GM12878 (cell line): ENCODE measurements around the gene KIF6. TPM values are rescaled to one million over a fixed set of nuclear protein-coding genes. Genes with fewer than 3 reads are reported as not detected.

ENCODE experiments used
- ATAC-seq: fragments of 200-7000 bp; cut with Tn5 transposase; 3 replicates; pipeline ENCODE4 v1.9.1; 2020; ENCODE audit warnings: mild to moderate bottlenecking, moderate library complexity
- BruUV-seq: library from RNA; stranded (reverse); fragments of 400-500 nt; replicated peaks from 2 replicates; lab custom pipeline; 2021; lab: Mats Ljungman, UMichigan
- CTCF ChIA-PET: fragments of 300-600 bp; sonication (Branson Sonifier 250); formaldehyde crosslinking; extraction: SDS; loops from one replicate; lab custom pipeline; 2021; ENCODE audit warnings: inconsistent platforms; lab: Yijun Ruan, JAX
- POLR2A ChIA-PET: fragments of 350-600 bp; formaldehyde crosslinking; extraction: SDS; loops from one replicate; lab custom pipeline; 2021; ENCODE audit warnings: inconsistent platforms; lab: Charles Lee
- RAD21 ChIA-PET: fragments of 300-600 bp; sonication (Branson Sonifier 250); formaldehyde crosslinking; loops from one replicate; lab custom pipeline; 2023; ENCODE audit warnings: antibody characterized with exemption; ENCODE audit not compliant: unreplicated experiment; lab: Charles Lee
- SMC1A ChIA-PET: fragments of 300-600 bp; sonication (Branson Sonifier 250); formaldehyde crosslinking; loops from one replicate; lab custom pipeline; 2023; ENCODE audit not compliant: unreplicated experiment, uncharacterized antibody; lab: Charles Lee
- DNase-seq: peaks from one replicate; pipeline ENCODE4 v3.0.0-alpha.2; 2011; ENCODE audit warnings: low read depth, low spot score
- FAIRE-seq: peaks from 3 replicates; lab custom pipeline; 2011; peaks lifted over from hg19 to GRCh38; lab: Jason Lieb, UNC
- H2AFZ ChIP-seq: 2 replicates; pipeline ENCODE4 v1.6.0; 2011; ENCODE audit warnings: low read depth, low read length, control low read depth; ENCODE audit not compliant: control insufficient read depth
- H3K27ac ChIP-seq: 2 replicates; pipeline ENCODE4 v1.5.1; 2011; ENCODE audit warnings: control low read depth; ENCODE audit not compliant: control insufficient read depth, insufficient read depth
- H3K27me3 ChIP-seq, 2 experiments: replicated peaks in 1 of 2; 2 replicates each; pipeline versions ENCODE4 v1.6.0 to v1.6.1; 2011; ENCODE audit warnings: low read length in 1 of 2; ENCODE audit not compliant: control insufficient read depth in 2 of 2, insufficient read depth in 2 of 2
- H3K36me3 ChIP-seq, 2 experiments: 2 replicates each; pipeline ENCODE4 v1.5.1; 2011; ENCODE audit warnings: low read length in 1 of 2; ENCODE audit not compliant: control insufficient read depth in 2 of 2, insufficient read depth in 2 of 2
- H3K4me1 ChIP-seq: 2 replicates; pipeline ENCODE4 v1.6.1; 2011; ENCODE audit warnings: mild to moderate bottlenecking, low read length, moderate library complexity, mixed read lengths; ENCODE audit not compliant: control insufficient read depth, insufficient read depth
- H3K4me2 ChIP-seq: 2 replicates; pipeline ENCODE4 v1.6.0; 2011; ENCODE audit warnings: control low read depth; ENCODE audit not compliant: control insufficient read depth, insufficient read depth
- H3K4me3 ChIP-seq: fragments of 200-600 bp; sonication (generic); 2 replicates; pipeline ENCODE4 v1.5.1; 2016
- H3K79me2 ChIP-seq: 2 replicates; pipeline ENCODE4 v1.6.0; 2011; ENCODE audit warnings: low read length; ENCODE audit not compliant: control insufficient read depth, insufficient read depth
- H3K9ac ChIP-seq: 2 replicates; pipeline ENCODE4 v1.8.0; 2011; ENCODE audit warnings: low read length, control low read depth, mixed read lengths; ENCODE audit not compliant: control insufficient read depth, insufficient read depth
- H3K9me3 ChIP-seq: replicated peaks from 3 replicates; pipeline ENCODE4 v1.5.1; 2011; ENCODE audit warnings: mild to moderate bottlenecking, low read length; ENCODE audit not compliant: control insufficient read depth, insufficient read depth
- H4K20me1 ChIP-seq: 2 replicates; pipeline ENCODE4 v1.6.0; 2011; ENCODE audit not compliant: control insufficient read depth, insufficient read depth
- SMAD1 ChIP-seq: fragments of 450-650 bp; IDR thresholded peaks from 2 replicates; pipeline ENCODE4 v1.6.1; 2018; ENCODE audit warnings: mild to moderate bottlenecking, low read depth; ENCODE audit not compliant: partially characterized antibody
- ZBTB4 ChIP-seq: fragments of 450-650 bp; formaldehyde crosslinking; IDR thresholded peaks from 2 replicates; pipeline ENCODE4 v1.4.0; 2022; ENCODE audit warnings: mild to moderate bottlenecking, moderate library complexity
- WGBS: methylation state at CpG from one replicate; pipeline ENCODE4 v1.1.6; 2016; ENCODE audit warnings: low lambda C conversion rate; ENCODE audit not compliant: insufficient replicate concordance, insufficient coverage; ENCODE audit errors: missing lambda C conversion rate; 5-methylcytosine and 5-hydroxymethylcytosine counted together
- in situ Hi-C: fragments of 300-500 bp; cut with MboI; formaldehyde crosslinking; loops from 9 replicates; pipeline ENCODE4 v1.14.3; 2018; ENCODE audit warnings: mixed read lengths
- intact Hi-C: fragments of 100-400 bp; cut with micrococcal nuclease; formaldehyde crosslinking; loops from one replicate; pipeline ENCODE4 v1.14.2; 2022; ENCODE audit not compliant: unreplicated experiment
- polyA plus RNA-seq, 11 experiments: library from polyadenylated mRNA; depleted of rRNA in 4 of 11; unstranded in 6 of 11; stranded (reverse) in 5 of 11; fragments of >200 nt; fragmentation: Nextera tagmentation in 4 of 11; fragmentation: Illumina TruSeq in 1 of 11; extraction: Ambion mirVana in 4 of 11; extraction: Trizol in 1 of 11; gene quantifications; 1 replicate in 1 of 11; 2 replicates in 10 of 11; pipeline versions ENCODE4 v1.2.1 to v1.2.3, GENCODE V29; 2011 to 2016; ENCODE audit warnings: inconsistent platforms in 2 of 11, missing spikeins in 2 of 11, low read depth in 1 of 11
- total RNA-seq, 4 experiments: library from RNA; depleted of rRNA in 3 of 4; stranded (reverse); fragments of >200 nt in 3 of 4; fragmentation: Illumina TruSeq in 1 of 4; extraction: Trizol in 1 of 4; gene quantifications; 2 replicates each; pipeline versions ENCODE4 v1.2.1 to v1.2.3, GENCODE V29; 2013 to 2021

KIF6 gene
- total and polyA plus RNA-seq, 10 of the 15 experiments (the other 5 are each of a cell fraction or from before 2014, with no cell fraction given) = 0.09 to 1.0 (median 0.28) TPM

DNA sequence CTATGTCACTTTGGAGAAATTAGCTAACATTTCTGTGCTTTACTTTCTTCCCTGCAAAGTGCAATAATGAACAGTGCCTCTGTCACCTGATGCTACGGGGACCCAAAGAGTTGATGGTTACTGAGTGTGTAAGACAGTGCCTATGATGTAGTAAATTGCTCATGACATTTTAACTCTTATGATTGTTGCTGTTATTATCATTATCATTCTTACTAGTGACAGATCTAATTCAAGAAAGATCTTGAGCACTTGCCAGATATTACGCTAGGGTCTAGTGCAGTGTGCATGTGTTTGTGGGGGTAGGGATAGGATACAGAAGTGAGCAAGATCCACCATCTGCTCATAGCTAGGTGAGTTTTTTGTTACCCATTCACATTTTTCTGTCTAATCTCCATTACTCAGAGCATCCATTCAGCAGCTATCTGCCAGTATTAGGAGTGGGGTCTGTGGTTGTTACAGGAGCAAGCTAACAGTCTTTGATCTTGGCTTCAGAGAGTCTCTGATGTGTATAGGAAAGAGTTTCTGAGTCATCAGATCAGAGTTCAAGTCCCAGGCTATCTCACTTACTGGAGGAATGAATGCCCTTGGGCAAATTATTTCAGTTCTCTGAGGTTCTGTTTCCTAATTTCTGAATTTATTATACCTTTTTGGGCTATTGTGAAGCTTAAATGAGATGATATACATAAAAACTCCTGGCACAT lies 33.8 kb upstream of the KIF6 start:
- Histone ChIP-seq H3K36me3 (no peaks in the 10 kb centered on the region), H4K20me1 (no peaks in the 10 kb centered on the region), H3K4me1 (no peaks in the 10 kb centered on the region), H3K4me2 (no peak overlapping the region), H3K9me3 (no peaks in the 10 kb centered on the region; the same call in 2 of the 3 replicates), H3K9ac (no peak overlapping the region), H2AFZ (no peak overlapping the region), H3K27ac (no peak overlapping the region), H3K27me3 (no peaks in the 10 kb centered on the region), H3K4me3 (no peak overlapping the region), H3K79me2 (no peaks in the 10 kb centered on the region)
- FAIRE-seq (no peak), ATAC-seq (no peak), DNase-seq (no peak)
- BruUV-seq = no TSS peak
- ChIA-PET SMC1A (interaction anchor here (0.6 to 1.5 kb wide), 6 partner anchors 11 to 323 kb away, joined by 3 to 6 read pairs (median 4); no protein-coding TSS in a partner anchor), CTCF (interaction anchor here (0.6 to 2.2 kb wide), 4 partner anchors 14 to 118 kb away, joined by 3 to 5 read pairs (median 4); no protein-coding TSS in a partner anchor), RAD21 (interaction anchor here (0.9 kb wide), 2 partner anchors 91 to 149 kb away, joined by 3 read pairs; no protein-coding TSS in a partner anchor), POLR2A (interaction anchor here (1.0 kb wide), 1 partner anchor 35 kb away, joined by 3 read pairs; no protein-coding TSS in a partner anchor)
- intact Hi-C loops = no loop called here
- 20% methylated on average over 2 of the region's 2 CpGs for WGBS
- in situ Hi-C loops = no loop called here
- TF ChIP-seq ZBTB4 (no peak), SMAD1 (no peak)
